ENCODE data around the gene FOXK1.
A peak's percentile ranks its signal among the peaks of the same experiment; 100 is the strongest.
"Not testable (repeated sequence)": the region's sequence is repeated elsewhere in the genome, so short reads cannot be mapped to it uniquely, and the experiment has no call there.

FOXK1 gene

GRCh38 chr7:4667776-4668509 is 14.2 kb upstream of the FOXK1 start:
- no peak for DNase-seq (ENCODE audit: low spot score)

DNA sequence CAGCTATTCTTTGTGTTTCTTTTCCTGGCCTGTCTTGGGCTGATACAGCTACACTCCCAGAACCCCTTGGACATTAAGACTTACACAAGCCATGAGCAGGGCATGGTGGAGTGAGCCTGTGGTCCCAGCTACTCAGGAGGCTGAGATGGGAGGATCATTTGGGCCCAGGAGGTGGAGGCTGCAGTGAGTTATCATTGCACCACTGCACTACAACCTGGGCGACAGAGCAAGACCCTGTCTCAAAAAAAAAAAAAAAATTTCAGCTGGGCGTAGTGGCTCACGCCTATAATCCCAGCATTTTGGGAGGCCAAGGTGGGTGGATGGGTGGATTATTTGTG is 13.6 kb upstream of the FOXK1 start:
- DNase-seq (ENCODE audit: low spot score) = no peak

DNA sequence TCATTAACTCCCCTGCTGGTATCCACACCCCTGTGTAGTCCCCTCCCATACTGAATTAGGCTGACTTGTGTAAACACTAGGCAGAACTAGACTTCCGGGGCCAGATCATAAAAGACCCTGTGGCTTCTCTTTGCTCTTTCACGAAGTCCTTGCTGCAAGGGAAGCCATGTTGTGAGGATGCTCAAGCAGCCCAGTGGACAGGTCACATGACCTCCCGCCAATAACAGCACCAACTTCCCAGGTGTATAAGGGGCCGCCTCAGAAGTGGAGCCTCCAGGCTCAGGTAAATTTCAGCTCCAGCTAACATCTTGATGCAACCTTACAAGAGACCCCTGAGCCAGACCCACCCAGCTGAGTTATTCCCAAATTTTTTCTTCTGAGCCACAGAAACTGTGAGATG is 11.3 kb upstream of the FOXK1 start:
- no peak for DNase-seq (ENCODE audit: low spot score)

- DNase-seq (ENCODE audit: low spot score) = no peak
Observed at GRCh38 chr7:4675771-4676367, 6.2 kb upstream of the FOXK1 start.

DNA sequence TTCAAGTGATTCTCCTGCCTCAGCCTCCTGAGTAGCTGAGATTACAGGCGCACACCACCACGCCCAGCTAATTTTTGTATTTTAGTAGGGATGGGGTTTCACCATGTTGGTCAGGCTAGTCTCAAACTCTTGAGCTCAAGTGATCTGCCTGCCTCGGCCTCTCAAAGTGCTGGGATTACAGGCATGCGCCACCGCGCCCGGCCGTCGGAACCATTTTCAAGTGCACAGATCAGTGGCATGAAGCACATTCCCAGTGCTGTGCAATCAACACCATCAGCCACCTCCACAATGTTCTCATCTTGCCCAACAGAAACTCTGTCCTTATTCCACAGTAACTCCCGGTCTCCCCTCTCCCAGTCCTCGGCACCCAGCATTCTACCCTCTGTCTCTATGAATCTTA is 4.6 kb upstream of the FOXK1 start:
- DNase-seq (ENCODE audit: low spot score) = not testable (repeated sequence)

- DNase-seq (ENCODE audit: low spot score) = no peak
Observed at GRCh38 chr7:4681218-4681851, 760 bp upstream of the FOXK1 start.

DNA sequence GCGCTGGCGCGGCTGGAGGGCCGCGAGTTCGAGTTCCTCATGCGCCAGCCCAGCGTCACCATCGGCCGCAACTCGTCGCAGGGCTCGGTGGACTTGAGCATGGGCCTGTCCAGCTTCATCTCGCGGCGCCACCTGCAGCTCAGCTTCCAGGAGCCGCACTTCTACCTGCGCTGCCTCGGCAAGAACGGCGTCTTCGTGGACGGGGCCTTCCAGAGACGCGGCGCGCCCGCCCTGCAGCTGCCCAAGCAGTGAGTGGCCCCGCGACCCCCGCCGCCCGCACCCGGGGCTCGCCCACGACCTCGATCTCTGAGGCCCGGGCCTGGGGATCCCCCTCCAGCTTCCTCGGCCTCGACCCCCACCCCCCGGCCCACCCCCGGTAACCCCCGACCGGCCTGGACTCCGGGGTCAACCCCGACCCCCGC is 537 bp downstream of the FOXK1 start:
- peak; percentile 44 for DNase-seq (ENCODE audit: low spot score)

DNA sequence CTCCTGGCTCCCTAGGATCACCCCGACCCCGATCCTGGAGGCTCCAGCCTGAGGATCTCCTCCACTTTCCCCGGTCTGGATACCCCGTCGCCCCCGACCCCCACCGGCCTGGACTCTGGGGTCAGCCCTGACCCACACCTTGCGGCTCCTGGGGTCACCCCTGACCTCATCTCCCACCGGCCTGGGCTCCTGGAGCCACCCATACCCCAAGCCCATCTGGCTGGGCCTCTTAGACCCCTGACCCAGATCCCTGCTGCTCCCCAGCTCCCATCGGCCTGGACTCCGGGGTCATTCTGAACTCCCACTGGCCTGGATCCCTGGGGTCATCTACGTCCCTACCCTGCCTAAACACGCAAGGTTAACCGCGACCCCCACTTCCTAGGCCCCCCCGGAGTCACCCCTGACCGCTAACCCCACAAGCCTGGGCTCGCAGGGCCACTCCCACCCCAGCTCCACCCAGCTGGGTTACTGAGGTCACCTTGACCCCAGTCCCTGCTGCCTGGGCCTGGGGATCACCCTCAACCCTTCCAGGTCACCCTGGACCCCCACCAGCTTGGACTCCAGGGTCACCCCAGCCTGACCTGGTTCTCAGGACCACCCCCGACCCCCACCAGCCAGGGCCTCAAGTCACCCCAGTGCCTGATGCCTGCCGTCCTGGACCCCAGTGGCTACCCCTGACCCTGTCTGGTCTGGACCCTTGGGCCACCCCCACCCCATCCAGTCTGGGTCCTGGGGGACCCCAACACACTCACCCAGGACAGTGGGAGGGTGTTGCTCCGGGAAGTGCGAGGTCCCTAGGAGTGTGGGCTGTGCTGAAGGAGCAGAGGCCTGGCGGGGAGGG is 1.2 kb downstream of the FOXK1 start:
- DNase-seq (ENCODE audit: low spot score) = no peak

- peak; percentile 24 for DNase-seq (ENCODE audit: low spot score)
Observed at GRCh38 chr7:4683884-4684565, 1.9 kb downstream of the FOXK1 start.

- no peak for DNase-seq (ENCODE audit: low spot score)
Observed at GRCh38 chr7:4684846-4685245, 2.8 kb downstream of the FOXK1 start.

- not testable (repeated sequence) for DNase-seq (ENCODE audit: low spot score)
Observed at GRCh38 chr7:4685676-4686075, 3.6 kb downstream of the FOXK1 start.

GRCh38 chr7:4687956-4688355 is 5.9 kb downstream of the FOXK1 start:
- no peak for DNase-seq (ENCODE audit: low spot score)

GRCh38 chr7:4689151-4689550 is 7.1 kb downstream of the FOXK1 start:
- no peak for DNase-seq (ENCODE audit: low spot score)

GRCh38 chr7:4689668-4690067 is 7.6 kb downstream of the FOXK1 start:
- DNase-seq (ENCODE audit: low spot score) = no peak

DNA sequence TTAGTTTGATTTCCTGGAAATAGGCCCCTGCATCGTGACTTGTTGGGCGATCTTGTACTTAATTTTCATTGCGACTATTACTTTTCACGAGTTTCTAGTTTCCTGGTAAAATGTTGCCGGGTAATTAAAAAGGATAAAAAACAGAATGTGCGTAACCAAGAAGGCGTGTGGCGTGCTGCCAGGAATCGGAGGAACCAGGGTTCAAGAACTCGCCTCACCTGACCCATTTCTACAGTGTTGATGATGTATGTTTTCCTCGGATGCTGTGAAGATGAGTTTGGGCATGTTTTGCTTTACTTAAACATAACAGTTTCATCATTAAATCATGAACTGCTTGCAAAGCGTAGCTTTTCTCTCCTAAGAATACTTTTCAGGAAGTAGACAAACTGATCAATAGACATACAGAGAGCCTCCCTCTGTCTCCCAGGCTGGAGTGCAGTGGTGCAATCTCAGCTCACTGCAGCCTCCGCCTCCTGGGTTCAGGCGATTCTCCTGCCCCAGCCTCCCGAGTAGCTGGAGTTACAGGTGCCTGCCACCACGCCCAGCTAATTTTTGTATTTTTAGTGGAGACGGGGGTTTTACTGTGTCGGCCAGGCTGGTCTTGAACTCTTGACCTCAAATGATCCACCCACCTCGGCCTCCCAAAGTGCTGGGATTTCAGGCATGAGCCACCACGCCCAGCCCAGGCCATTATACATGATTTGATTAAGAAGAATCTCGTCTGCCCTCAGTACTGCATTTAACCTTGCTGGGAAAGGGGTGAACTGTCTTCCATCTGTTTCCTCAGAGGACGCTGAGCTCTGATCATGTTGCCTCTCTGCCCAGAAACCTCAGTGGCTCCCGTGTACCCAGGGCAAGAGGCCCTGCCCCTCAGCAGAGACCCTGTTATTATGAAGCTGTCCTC is 9.1 kb downstream of the FOXK1 start:
- no peak for DNase-seq (ENCODE audit: low spot score)

DNA sequence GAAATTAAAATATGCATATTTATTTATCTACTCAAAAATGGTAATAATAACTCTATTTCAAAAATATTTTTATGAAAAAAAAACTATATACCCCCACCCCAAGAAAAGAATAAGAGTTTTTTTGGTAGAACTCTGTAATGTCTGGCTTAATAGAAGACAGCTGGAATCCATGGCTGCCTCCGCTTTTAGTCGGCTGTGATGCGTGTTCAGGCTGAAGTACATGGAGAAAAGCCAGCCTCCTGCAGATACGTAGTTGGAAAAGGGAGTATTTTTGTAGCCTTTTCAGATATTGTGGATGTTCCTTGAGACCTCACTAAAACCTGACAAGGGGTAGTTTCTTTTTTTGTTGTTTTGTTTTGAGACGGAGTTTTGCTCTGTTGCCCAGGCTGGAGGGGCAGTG is 10.0 kb downstream of the FOXK1 start:
- no peak for DNase-seq (ENCODE audit: low spot score)

- DNase-seq (ENCODE audit: low spot score) = not testable (repeated sequence)
Observed at GRCh38 chr7:4692622-4693021, 10.5 kb downstream of the FOXK1 start.

GRCh38 chr7:4693152-4693551 is 11.1 kb downstream of the FOXK1 start:
- DNase-seq (ENCODE audit: low spot score) = no peak

DNA sequence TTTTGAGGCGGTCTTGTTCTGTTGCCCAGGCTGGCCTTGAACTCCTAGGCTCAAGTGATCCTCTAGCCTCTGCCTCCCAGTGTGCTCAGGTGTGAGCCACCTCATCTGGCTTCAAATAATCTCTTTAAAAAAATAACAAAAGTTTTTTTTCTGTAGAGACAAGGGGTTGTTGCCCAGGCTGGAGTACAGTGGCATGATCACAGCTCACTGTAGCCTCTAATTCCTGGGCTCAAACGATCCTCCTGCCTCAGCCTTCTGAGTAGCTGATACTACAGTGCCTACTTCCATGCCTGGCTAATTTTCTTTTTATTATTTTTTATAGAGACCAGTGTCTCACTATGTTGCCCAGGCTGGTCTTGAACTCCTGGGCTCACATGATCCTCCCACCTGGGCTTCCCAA is 11.7 kb downstream of the FOXK1 start:
- no peak for DNase-seq (ENCODE audit: low spot score)

DNA sequence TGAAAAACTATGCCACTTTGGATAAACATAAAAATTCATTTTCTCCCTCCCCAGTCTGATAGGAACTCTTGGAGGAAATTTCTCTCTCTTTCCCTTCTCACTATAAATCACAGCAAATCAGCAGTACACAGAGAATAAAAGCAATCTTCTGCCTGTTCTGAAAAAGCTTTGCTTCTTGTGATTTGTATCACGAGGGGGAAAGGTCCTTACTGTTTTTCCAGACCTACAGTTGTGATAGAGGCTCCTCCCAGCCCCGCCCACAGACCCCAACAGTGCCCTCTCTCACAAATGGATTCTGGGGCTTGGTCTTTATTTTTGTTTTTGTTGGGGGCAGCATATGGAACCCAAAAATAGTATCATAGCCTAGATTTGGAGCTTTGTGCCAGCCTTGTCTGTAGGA is 12.2 kb downstream of the FOXK1 start:
- DNase-seq (ENCODE audit: low spot score) = no peak

- no peak for DNase-seq (ENCODE audit: low spot score)
Observed at GRCh38 chr7:4698707-4699275, 16.7 kb downstream of the FOXK1 start.

All from hematopoietic multipotent progenitor cell treated with erythropoietin and hydrocortisone succinate and interleukin-3 and kit ligand, for 17 days (in vitro differentiated cells).